Measurements from ENCODE around the gene DPM2.

DNA sequence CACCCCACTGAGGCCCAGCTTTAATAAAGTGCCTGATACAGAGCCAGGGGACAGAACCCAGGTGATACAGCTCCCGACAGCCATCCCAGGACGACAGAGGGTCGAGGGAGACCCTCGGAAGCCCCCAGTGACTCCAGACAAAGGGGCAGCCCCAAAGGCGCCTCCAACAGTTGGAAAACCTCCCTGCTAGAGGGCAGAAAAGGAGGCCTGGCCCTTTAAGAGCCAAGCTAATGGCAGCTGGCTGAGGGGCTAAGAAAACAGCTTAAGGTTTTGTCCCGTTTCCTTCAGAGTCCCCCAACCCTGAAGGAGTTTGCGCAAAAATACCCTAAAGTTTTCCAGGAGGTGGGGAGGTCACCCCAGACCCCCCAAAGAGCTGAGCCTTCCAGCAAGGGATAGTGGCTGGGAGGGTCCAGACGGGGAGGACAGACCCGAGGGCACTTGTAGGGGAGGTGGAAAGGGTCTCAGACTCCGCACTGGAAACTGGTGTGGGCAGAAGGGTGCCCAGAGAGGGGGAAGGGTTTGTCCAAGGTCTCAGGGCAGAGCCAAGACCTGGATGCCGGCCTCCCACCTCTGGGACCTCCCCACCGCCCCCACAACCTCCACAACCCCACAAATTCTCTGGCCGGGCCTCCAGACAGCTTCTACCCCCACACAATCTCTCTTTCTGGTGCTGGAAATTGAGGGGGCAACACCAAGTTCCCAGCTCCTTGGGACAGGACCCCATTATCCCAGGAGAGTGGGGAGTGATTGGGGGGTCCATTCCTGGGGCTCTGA, 52.0 kb downstream of the DPM2 start:
- no peak for TF ChIP-seq MAX (CRISPR knock-in tag; IDR thresholded peaks at IDR 0.05)
- TF ChIP-seq, protein P1, sequence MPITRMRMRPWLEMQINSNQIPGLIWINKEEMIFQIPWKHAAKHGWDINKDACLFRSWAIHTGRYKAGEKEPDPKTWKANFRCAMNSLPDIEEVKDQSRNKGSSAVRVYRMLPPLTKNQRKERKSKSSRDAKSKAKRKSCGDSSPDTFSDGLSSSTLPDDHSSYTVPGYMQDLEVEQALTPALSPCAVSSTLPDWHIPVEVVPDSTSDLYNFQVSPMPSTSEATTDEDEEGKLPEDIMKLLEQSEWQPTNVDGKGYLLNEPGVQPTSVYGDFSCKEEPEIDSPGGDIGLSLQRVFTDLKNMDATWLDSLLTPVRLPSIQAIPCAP (CRISPR knock-in tag; IDR thresholded peaks at IDR 0.05): no peak
- TF ChIP-seq TCF7 (CRISPR knock-in tag; IDR thresholded peaks at IDR 0.05; ENCODE audit: low read depth): no peak
- TF ChIP-seq ZNF232 (CRISPR knock-in tag; IDR thresholded peaks at IDR 0.05): no peak
- no peak for TF ChIP-seq NFYB (CRISPR knock-in tag; conservative IDR thresholded peaks at IDR 0.05; ENCODE audit: low read depth)
- TF ChIP-seq STAT6 (CRISPR knock-in tag; conservative IDR thresholded peaks at IDR 0.05; ENCODE audit: low read depth): no peak
- TF ChIP-seq, protein P2, sequence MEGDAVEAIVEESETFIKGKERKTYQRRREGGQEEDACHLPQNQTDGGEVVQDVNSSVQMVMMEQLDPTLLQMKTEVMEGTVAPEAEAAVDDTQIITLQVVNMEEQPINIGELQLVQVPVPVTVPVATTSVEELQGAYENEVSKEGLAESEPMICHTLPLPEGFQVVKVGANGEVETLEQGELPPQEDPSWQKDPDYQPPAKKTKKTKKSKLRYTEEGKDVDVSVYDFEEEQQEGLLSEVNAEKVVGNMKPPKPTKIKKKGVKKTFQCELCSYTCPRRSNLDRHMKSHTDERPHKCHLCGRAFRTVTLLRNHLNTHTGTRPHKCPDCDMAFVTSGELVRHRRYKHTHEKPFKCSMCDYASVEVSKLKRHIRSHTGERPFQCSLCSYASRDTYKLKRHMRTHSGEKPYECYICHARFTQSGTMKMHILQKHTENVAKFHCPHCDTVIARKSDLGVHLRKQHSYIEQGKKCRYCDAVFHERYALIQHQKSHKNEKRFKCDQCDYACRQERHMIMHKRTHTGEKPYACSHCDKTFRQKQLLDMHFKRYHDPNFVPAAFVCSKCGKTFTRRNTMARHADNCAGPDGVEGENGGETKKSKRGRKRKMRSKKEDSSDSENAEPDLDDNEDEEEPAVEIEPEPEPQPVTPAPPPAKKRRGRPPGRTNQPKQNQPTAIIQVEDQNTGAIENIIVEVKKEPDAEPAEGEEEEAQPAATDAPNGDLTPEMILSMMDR (IDR thresholded peaks at IDR 0.05): no peak
- no peak for TF ChIP-seq ELF4 (CRISPR knock-in tag; IDR thresholded peaks at IDR 0.05; ENCODE audit: low read depth)
